Liver (tissue), 9 donors: ENCODE data around the gene TYW1. TPM values are rescaled to one million over a fixed set of nuclear protein-coding genes. Genes with fewer than 3 reads are reported as not detected.

ENCODE experiments used
- DNase-seq: peaks from one replicate; pipeline ENCODE4 v3.0.0-alpha.2; 2017; ENCODE audit warnings: low spot score
- H3K27ac ChIP-seq, 2 donors: one replicate each; pipeline ENCODE4 v1.7.0; 2013; ENCODE audit warnings: inconsistent platforms in 2 of 2, low read length in 2 of 2, control low read depth in 1 of 2, low read depth in 1 of 2, mild to moderate bottlenecking in 1 of 2
- H3K27me3 ChIP-seq, 4 donors: one replicate each; pipeline versions ENCODE4 v1.6.1 to v1.7.0; 2013; ENCODE audit warnings: low read length in 3 of 4, inconsistent platforms in 1 of 4, mild to moderate bottlenecking in 1 of 4, moderate library complexity in 1 of 4; ENCODE audit not compliant: control insufficient read depth in 4 of 4, insufficient read depth in 4 of 4
- H3K36me3 ChIP-seq, 4 donors: one replicate each; pipeline versions ENCODE4 v1.6.1 to v1.7.0; 2013; ENCODE audit warnings: low read length in 3 of 4, mild to moderate bottlenecking in 3 of 4, low read depth in 1 of 4, moderate library complexity in 1 of 4; ENCODE audit not compliant: control insufficient read depth in 4 of 4, insufficient read depth in 3 of 4
- H3K4me1 ChIP-seq, 4 donors: one replicate each; pipeline versions ENCODE4 v1.6.1 to v1.7.0; 2013; ENCODE audit warnings: low read length in 3 of 4, mild to moderate bottlenecking in 3 of 4, moderate library complexity in 1 of 4; ENCODE audit not compliant: control insufficient read depth in 4 of 4, insufficient read depth in 4 of 4
- H3K4me3 ChIP-seq, 3 donors: one replicate each; pipeline versions ENCODE4 v1.6.1 to v1.7.0; 2013; ENCODE audit warnings: low read length in 3 of 3, control low read depth in 1 of 3, low read depth in 1 of 3, mild to moderate bottlenecking in 1 of 3
- H3K9ac ChIP-seq, 2 donors: one replicate each; pipeline ENCODE4 v1.7.0; 2013; ENCODE audit warnings: low read length in 2 of 2, mild to moderate bottlenecking in 2 of 2, moderate library complexity in 2 of 2, control low read depth in 1 of 2, low read depth in 1 of 2
- H3K9me3 ChIP-seq, 4 donors: one replicate each; pipeline versions ENCODE4 v1.6.1 to v1.7.0; 2013; ENCODE audit warnings: low read length in 3 of 4; ENCODE audit not compliant: control insufficient read depth in 4 of 4
- EGR1 ChIP-seq, 2 donors: IDR thresholded peaks; 2 replicates each; pipeline ENCODE4 v1.6.1; 2016 to 2018; ENCODE audit warnings: antibody characterized with exemption in 2 of 2, low read depth in 2 of 2
- FOXA1 ChIP-seq: IDR thresholded peaks from 2 replicates; pipeline ENCODE4 v1.6.1; 2016; ENCODE audit warnings: antibody characterized with exemption
- FOXA2 ChIP-seq: IDR thresholded peaks from 2 replicates; pipeline ENCODE4 v1.6.1; 2016; ENCODE audit warnings: antibody characterized with exemption
- GABPA ChIP-seq, 2 donors: IDR thresholded peaks in 1 of 2; conservative IDR thresholded peaks in 1 of 2; 2 replicates each; pipeline ENCODE4 v1.6.1; 2016; ENCODE audit warnings: antibody characterized with exemption in 2 of 2, mild to moderate bottlenecking in 1 of 2, moderate library complexity in 1 of 2
- HNF4A ChIP-seq, 2 donors: conservative IDR thresholded peaks; 2 replicates each; pipeline ENCODE4 v1.6.1; 2016; ENCODE audit warnings: antibody characterized with exemption in 2 of 2, mild to moderate bottlenecking in 2 of 2
- HNF4G ChIP-seq: IDR thresholded peaks from 2 replicates; pipeline ENCODE4 v1.6.1; 2016; ENCODE audit warnings: antibody characterized with exemption
- JUND ChIP-seq, 2 donors: IDR thresholded peaks; 2 replicates each; pipeline ENCODE4 v1.6.1; 2016; ENCODE audit warnings: antibody characterized with exemption in 2 of 2
- NR2F2 ChIP-seq: IDR thresholded peaks from 2 replicates; pipeline ENCODE4 v1.6.1; 2016; ENCODE audit warnings: antibody characterized with exemption
- RAD21 ChIP-seq, 2 donors: IDR thresholded peaks; 2 replicates each; pipeline ENCODE4 v1.6.1; 2016; ENCODE audit warnings: antibody characterized with exemption in 2 of 2, mild to moderate bottlenecking in 2 of 2
- RXRA ChIP-seq, 2 donors: IDR thresholded peaks; 2 replicates each; pipeline ENCODE4 v1.6.1; 2017 to 2018; ENCODE audit warnings: antibody characterized with exemption in 2 of 2, mild to moderate bottlenecking in 1 of 2
- SP1 ChIP-seq: IDR thresholded peaks from 2 replicates; pipeline ENCODE4 v1.6.1; 2018; ENCODE audit warnings: antibody characterized with exemption, mild to moderate bottlenecking
- TAF1 ChIP-seq: conservative IDR thresholded peaks from 2 replicates; pipeline ENCODE4 v1.6.1; 2016; ENCODE audit warnings: antibody characterized with exemption, mild to moderate bottlenecking
- YY1 ChIP-seq: IDR thresholded peaks from 2 replicates; pipeline ENCODE4 v1.6.1; 2016; ENCODE audit warnings: antibody characterized with exemption, mild to moderate bottlenecking
- WGBS: extraction: QIAGEN DNeasy Blood & Tissue Kit; methylation state at CpG from one replicate; pipeline ENCODE4 v1.1.7; 2013; 5-methylcytosine and 5-hydroxymethylcytosine counted together
- polyA plus RNA-seq, 2 donors: library from polyadenylated mRNA; stranded (reverse) in 1 of 2; unstranded in 1 of 2; fragments of 200-250 nt in 1 of 2; fragments of >200 nt in 1 of 2; fragmentation: Nextera tagmentation in 1 of 2; extraction: Ambion mirVana in 1 of 2; gene quantifications; one replicate each; pipeline versions ENCODE4 v1.2.1 to v1.2.3, GENCODE V29; 2013 to 2015
- total RNA-seq, 2 donors: library from RNA; depleted of rRNA; stranded (reverse); fragments of >200 nt; gene quantifications; one replicate each; pipeline ENCODE4 v1.2.3, GENCODE V29; 2014
- TF ChIP-seq, protein P1 (sequence below): IDR thresholded peaks from 2 replicates; pipeline ENCODE4 v1.6.1; 2016; ENCODE audit warnings: antibody characterized with exemption
- TF ChIP-seq, protein P2 (sequence below): IDR thresholded peaks from 2 replicates; pipeline ENCODE4 v1.6.1; 2016; ENCODE audit warnings: antibody characterized with exemption
- TF ChIP-seq, protein P3 (sequence below): fragments of 150-350 bp; IDR thresholded peaks from 2 replicates; pipeline ENCODE4 v1.5.1; 2017; ENCODE audit warnings: improper control_type of control experiment, low read depth, low read length; ENCODE audit not compliant: missing input control
- TF ChIP-seq, protein P4 (sequence below): IDR thresholded peaks from 2 replicates; pipeline ENCODE4 v1.6.1; 2016; ENCODE audit warnings: antibody characterized with exemption, mild to moderate bottlenecking
- TF ChIP-seq, protein P5 (sequence below): IDR thresholded peaks from 2 replicates; pipeline ENCODE4 v1.6.1; 2016; ENCODE audit warnings: antibody characterized with exemption
- donor health status: healthy.
- donor health status: healthy.
- donor health status: healthy.
- donor health status: healthy.
- donor health status: healthy.

Gene TYW1
- total and polyA plus RNA-seq, 4 donors, result 6.7 to 16.6 (median 9.9) TPM

DNA sequence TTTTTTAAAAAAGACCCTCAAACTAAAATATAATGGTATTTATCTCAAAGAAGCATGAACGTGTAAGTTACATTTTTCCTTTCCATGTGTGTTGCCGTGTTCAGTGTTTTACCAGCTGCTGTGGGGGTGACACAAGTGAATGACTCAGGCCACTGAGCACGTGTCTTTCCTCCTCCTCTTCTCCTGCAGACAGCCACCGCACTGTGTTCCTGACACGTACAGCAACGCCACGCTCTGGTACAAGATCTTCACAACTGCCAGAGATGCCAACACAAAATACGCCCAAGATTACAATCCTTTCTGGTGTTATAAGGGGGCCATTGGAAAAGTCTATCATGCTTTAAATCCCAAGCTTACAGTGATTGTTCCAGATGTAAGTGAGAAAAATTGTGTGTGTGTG is 45.9 kb upstream of the TYW1 start:
- Histone ChIP-seq H3K4me3 (no peak overlapping the region), H3K4me1 (no peaks in the 10 kb centered on the region), H3K27ac (no peak overlapping the region), H3K36me3 (peaks cover 34 to 81% (median 59%) of the 10 kb centered on the region in 4 donors), H3K9me3 (no peaks in the 10 kb centered on the region), H3K9ac (no peak overlapping the region), H3K27me3 (no peaks in the 10 kb centered on the region)
- 94% methylated on average over 8 of the region's 8 CpGs for WGBS
- DNase-seq, result no peak
- TF ChIP-seq GABPA (IDR thresholded peaks at IDR 0.05 in 1 of 2, conservative IDR thresholded peaks at IDR 0.05 in 1 of 2) (no peak), HNF4G (no peak), SP1 (no peak), FOXA1 (no peak), EGR1 (IDR thresholded peaks at IDR 0.05; ENCODE audit: low read depth in 2 of 2) (no peak), TAF1 (no peak), NR2F2 (no peak), FOXA2 (no peak), YY1 (no peak), RAD21 (IDR thresholded peaks at IDR 0.05) (no peak), JUND (IDR thresholded peaks at IDR 0.05) (no peak), RXRA (IDR thresholded peaks at IDR 0.05) (no peak), HNF4A (conservative IDR thresholded peaks at IDR 0.05) (no peak)
- TF ChIP-seq, protein P1, sequence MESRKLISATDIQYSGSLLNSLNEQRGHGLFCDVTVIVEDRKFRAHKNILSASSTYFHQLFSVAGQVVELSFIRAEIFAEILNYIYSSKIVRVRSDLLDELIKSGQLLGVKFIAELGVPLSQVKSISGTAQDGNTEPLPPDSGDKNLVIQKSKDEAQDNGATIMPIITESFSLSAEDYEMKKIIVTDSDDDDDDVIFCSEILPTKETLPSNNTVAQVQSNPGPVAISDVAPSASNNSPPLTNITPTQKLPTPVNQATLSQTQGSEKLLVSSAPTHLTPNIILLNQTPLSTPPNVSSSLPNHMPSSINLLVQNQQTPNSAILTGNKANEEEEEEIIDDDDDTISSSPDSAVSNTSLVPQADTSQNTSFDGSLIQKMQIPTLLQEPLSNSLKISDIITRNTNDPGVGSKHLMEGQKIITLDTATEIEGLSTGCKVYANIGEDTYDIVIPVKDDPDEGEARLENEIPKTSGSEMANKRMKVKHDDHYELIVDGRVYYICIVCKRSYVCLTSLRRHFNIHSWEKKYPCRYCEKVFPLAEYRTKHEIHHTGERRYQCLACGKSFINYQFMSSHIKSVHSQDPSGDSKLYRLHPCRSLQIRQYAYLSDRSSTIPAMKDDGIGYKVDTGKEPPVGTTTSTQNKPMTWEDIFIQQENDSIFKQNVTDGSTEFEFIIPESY, result no peak
- TF ChIP-seq, protein P2, sequence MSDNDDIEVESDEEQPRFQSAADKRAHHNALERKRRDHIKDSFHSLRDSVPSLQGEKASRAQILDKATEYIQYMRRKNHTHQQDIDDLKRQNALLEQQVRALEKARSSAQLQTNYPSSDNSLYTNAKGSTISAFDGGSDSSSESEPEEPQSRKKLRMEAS, result no peak
- TF ChIP-seq, protein P3, sequence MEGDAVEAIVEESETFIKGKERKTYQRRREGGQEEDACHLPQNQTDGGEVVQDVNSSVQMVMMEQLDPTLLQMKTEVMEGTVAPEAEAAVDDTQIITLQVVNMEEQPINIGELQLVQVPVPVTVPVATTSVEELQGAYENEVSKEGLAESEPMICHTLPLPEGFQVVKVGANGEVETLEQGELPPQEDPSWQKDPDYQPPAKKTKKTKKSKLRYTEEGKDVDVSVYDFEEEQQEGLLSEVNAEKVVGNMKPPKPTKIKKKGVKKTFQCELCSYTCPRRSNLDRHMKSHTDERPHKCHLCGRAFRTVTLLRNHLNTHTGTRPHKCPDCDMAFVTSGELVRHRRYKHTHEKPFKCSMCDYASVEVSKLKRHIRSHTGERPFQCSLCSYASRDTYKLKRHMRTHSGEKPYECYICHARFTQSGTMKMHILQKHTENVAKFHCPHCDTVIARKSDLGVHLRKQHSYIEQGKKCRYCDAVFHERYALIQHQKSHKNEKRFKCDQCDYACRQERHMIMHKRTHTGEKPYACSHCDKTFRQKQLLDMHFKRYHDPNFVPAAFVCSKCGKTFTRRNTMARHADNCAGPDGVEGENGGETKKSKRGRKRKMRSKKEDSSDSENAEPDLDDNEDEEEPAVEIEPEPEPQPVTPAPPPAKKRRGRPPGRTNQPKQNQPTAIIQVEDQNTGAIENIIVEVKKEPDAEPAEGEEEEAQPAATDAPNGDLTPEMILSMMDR, result no peak
- TF ChIP-seq, protein P4, sequence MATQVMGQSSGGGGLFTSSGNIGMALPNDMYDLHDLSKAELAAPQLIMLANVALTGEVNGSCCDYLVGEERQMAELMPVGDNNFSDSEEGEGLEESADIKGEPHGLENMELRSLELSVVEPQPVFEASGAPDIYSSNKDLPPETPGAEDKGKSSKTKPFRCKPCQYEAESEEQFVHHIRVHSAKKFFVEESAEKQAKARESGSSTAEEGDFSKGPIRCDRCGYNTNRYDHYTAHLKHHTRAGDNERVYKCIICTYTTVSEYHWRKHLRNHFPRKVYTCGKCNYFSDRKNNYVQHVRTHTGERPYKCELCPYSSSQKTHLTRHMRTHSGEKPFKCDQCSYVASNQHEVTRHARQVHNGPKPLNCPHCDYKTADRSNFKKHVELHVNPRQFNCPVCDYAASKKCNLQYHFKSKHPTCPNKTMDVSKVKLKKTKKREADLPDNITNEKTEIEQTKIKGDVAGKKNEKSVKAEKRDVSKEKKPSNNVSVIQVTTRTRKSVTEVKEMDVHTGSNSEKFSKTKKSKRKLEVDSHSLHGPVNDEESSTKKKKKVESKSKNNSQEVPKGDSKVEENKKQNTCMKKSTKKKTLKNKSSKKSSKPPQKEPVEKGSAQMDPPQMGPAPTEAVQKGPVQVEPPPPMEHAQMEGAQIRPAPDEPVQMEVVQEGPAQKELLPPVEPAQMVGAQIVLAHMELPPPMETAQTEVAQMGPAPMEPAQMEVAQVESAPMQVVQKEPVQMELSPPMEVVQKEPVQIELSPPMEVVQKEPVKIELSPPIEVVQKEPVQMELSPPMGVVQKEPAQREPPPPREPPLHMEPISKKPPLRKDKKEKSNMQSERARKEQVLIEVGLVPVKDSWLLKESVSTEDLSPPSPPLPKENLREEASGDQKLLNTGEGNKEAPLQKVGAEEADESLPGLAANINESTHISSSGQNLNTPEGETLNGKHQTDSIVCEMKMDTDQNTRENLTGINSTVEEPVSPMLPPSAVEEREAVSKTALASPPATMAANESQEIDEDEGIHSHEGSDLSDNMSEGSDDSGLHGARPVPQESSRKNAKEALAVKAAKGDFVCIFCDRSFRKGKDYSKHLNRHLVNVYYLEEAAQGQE, result no peak
- TF ChIP-seq, protein P5, sequence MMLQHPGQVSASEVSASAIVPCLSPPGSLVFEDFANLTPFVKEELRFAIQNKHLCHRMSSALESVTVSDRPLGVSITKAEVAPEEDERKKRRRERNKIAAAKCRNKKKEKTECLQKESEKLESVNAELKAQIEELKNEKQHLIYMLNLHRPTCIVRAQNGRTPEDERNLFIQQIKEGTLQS, result no peak
